ENCODE measurements around the gene ELAVL4.

GRCh38 chr1:50095716-50096115 lies 13.0 kb upstream of the ELAVL4 start:
- TF ChIP-seq CTCF (conservative IDR thresholded peaks at IDR 0.05 in 1 of 2, IDR thresholded peaks at IDR 0.05 in 1 of 2; ENCODE audit: low read depth in 1 of 2, low read length in 2 of 2) (no peak), EZH2 (IDR thresholded peaks at IDR 0.05; ENCODE audit: low read length, missing control alignments) (no peak)
